Breast epithelium (tissue), 4 donors: ENCODE measurements around the gene ST7. TPM values are rescaled to one million over a fixed set of nuclear protein-coding genes. Genes with fewer than 3 reads are reported as not detected.
A peak's percentile ranks its signal among the peaks of the same experiment; 100 is the strongest.

ENCODE experiments used
- DNase-seq, 2 donors: peaks; one replicate each; pipeline ENCODE4 v3.0.0-alpha.2; 2019; ENCODE audit warnings: low spot score in 2 of 2
- H3K27ac ChIP-seq, 2 donors: fragments of 200-600 bp; sonication (generic) in 1 of 2; one replicate each; pipeline ENCODE4 v1.5.1; 2016 to 2019; ENCODE audit warnings: mild to moderate bottlenecking in 1 of 2
- H3K27me3 ChIP-seq, 2 donors: fragments of 200-600 bp; sonication (generic) in 1 of 2; one replicate each; pipeline versions ENCODE4 v1.5.1 to v1.6.0; 2017 to 2019; ENCODE audit warnings: control low read depth in 1 of 2, mild to moderate bottlenecking in 1 of 2
- H3K36me3 ChIP-seq: fragments of 200-600 bp; one replicate; pipeline ENCODE4 v1.5.1; 2019
- H3K4me1 ChIP-seq, 2 donors: fragments of 200-600 bp; sonication (generic); one replicate each; pipeline ENCODE4 v1.5.1; 2016 to 2019; ENCODE audit warnings: control low read depth in 1 of 2
- H3K4me3 ChIP-seq, 3 donors: fragments of 200-600 bp; sonication (generic); 1 replicate in 2 of 3; 2 replicates in 1 of 3; pipeline ENCODE4 v1.5.1; 2016 to 2019; ENCODE audit warnings: mild to moderate bottlenecking in 3 of 3, moderate library complexity in 2 of 3
- H3K9me3 ChIP-seq, 2 donors: fragments of 200-600 bp; sonication (generic) in 1 of 2; one replicate each; pipeline ENCODE4 v1.5.1; 2016 to 2019; ENCODE audit warnings: control low read depth in 1 of 2
- CTCF ChIP-seq, 3 donors: fragments of 450-650 bp; IDR thresholded peaks; one replicate each; pipeline ENCODE4 v1.5.1; 2016 to 2017; ENCODE audit warnings: antibody characterized with exemption in 3 of 3, mild to moderate bottlenecking in 3 of 3, moderate library complexity in 3 of 3
- POLR2A ChIP-seq: fragments of 450-650 bp; IDR thresholded peaks from one replicate; pipeline ENCODE4 v1.6.1; 2016; ENCODE audit warnings: antibody characterized with exemption, mild to moderate bottlenecking, moderate library complexity
- POLR2AphosphoS5 ChIP-seq, 3 donors: sonication (generic); formaldehyde crosslinking; IDR thresholded peaks; one replicate each; pipeline ENCODE4 v1.6.1; 2017; ENCODE audit warnings: antibody characterized with exemption in 3 of 3
- intact Hi-C: fragments of 100-400 bp; cut with DNase I; formaldehyde crosslinking; loops from one replicate; pipeline ENCODE4 v1.15.1; 2023; ENCODE audit warnings: low total_unique reads
- total RNA-seq, 3 donors: library from RNA; depleted of rRNA; stranded (reverse); fragments of >200 nt; gene quantifications; one replicate each; pipeline ENCODE4 v1.1.0, GENCODE V29; 2016

Gene ST7
- total RNA-seq, 3 donors from 2014 or later = 24.3 to 41.4 (median 27.5) TPM

GRCh38 chr7:116950889-116951351 lies 2.4 kb upstream of the ST7 start:
- H3K4me1 ChIP-seq = no peaks in the 10 kb centered on the region
- H3K9me3 ChIP-seq = no peaks in the 10 kb centered on the region
- no peak overlapping the region for H3K4me3 ChIP-seq
- H3K36me3 ChIP-seq = no peaks in the 10 kb centered on the region
- no peak overlapping the region for H3K27ac ChIP-seq
- H3K27me3 ChIP-seq = no peaks in the 10 kb centered on the region
- intact Hi-C loops = no loop called here
- TF ChIP-seq POLR2AphosphoS5 (IDR thresholded peaks at IDR 0.05) = no peak
- no peak for TF ChIP-seq POLR2A
- no peak for TF ChIP-seq CTCF (IDR thresholded peaks at IDR 0.05)
- DNase-seq = no peak

- Histone ChIP-seq H3K9me3 (no peaks in the 10 kb centered on the region), H3K4me3 (peak overlapping the region in 1 of 3 donors; percentile 20), H3K27ac (no peak overlapping the region), H3K4me1 (no peaks in the 10 kb centered on the region), H3K27me3 (no peaks in the 10 kb centered on the region), H3K36me3 (no peaks in the 10 kb centered on the region)
- no peak for TF ChIP-seq POLR2A
- TF ChIP-seq CTCF (IDR thresholded peaks at IDR 0.05) = no peak
- TF ChIP-seq POLR2AphosphoS5 (IDR thresholded peaks at IDR 0.05) = no peak
- intact Hi-C loops = no loop called here
- DNase-seq = no peak
Measured at GRCh38 chr7:116951366-116952292, 1.7 kb upstream of the ST7 start.

GRCh38 chr7:116952635-116953371 lies 498 bp upstream of the ST7 start:
- intact Hi-C loops = no loop called here
- no peaks in the 10 kb centered on the region for H3K27me3 ChIP-seq

GRCh38 chr7:116953906-116954838 lies 871 bp downstream of the ST7 start:
- H3K4me3 ChIP-seq = peak overlapping the region; percentile 85 to 94 (median 89)
- TF ChIP-seq POLR2AphosphoS5 (IDR thresholded peaks at IDR 0.05) (peak in 2 of 3 donors; percentile 38 to 72), POLR2A (no peak)
- no peaks in the 10 kb centered on the region for H3K36me3 ChIP-seq
- no peaks in the 10 kb centered on the region for H3K4me1 ChIP-seq
- H3K27ac ChIP-seq = peak overlapping the region; percentile 98 to 100
- DNase-seq = peak; percentile 57 to 64
- intact Hi-C loops = no loop called here
- H3K27me3 ChIP-seq = no peaks in the 10 kb centered on the region
- no peaks in the 10 kb centered on the region for H3K9me3 ChIP-seq

More at GRCh38 chr7:116952635-116953371, 498 bp upstream of the ST7 start:
- Histone ChIP-seq H3K36me3 (no peaks in the 10 kb centered on the region), H3K4me1 (no peaks in the 10 kb centered on the region), H3K27ac (peak overlapping the region; percentile 98 to 100), H3K4me3 (peak overlapping the region; percentile 85 to 94 (median 89)), H3K9me3 (no peaks in the 10 kb centered on the region)
- TF ChIP-seq POLR2A = no peak
- TF ChIP-seq POLR2AphosphoS5 (IDR thresholded peaks at IDR 0.05) = no peak
- no peak for TF ChIP-seq CTCF (IDR thresholded peaks at IDR 0.05)
- peak; percentile 34 to 55 for DNase-seq

GRCh38 chr7:116955340-116955739 lies 2.0 kb downstream of the ST7 start:
- TF ChIP-seq POLR2AphosphoS5 (IDR thresholded peaks at IDR 0.05) (no peak), POLR2A (no peak), CTCF (IDR thresholded peaks at IDR 0.05) (no peak)
- Histone ChIP-seq H3K36me3 (no peaks in the 10 kb centered on the region), H3K27me3 (no peaks in the 10 kb centered on the region), H3K4me3 (peak overlapping the region in 2 of 3 donors; percentile 85 to 94), H3K27ac (peak overlapping the region; percentile 98 to 100), H3K9me3 (no peaks in the 10 kb centered on the region), H3K4me1 (no peaks in the 10 kb centered on the region)
- intact Hi-C loops = no loop called here
- DNase-seq = no peak
